Brain microvascular endothelial cell (primary cell): ENCODE measurements around the gene SART3.
A peak's percentile ranks its signal among the peaks of the same experiment; 100 is the strongest.

Source experiments
- DNase-seq: peaks from one replicate; pipeline ENCODE4 v3.0.0-alpha.2; 2020
- H3K27ac ChIP-seq: fragments of 250-450 bp; sonication (Bioruptor Pico); 2 replicates; pipeline ENCODE4 v1.5.1; 2020; ENCODE audit warnings: mild to moderate bottlenecking, moderate library complexity
- H3K27me3 ChIP-seq: fragments of 250-450 bp; sonication (Bioruptor Pico); replicated peaks from 2 replicates; pipeline ENCODE4 v1.5.1; 2020; ENCODE audit warnings: mild to moderate bottlenecking
- H3K36me3 ChIP-seq: fragments of 250-450 bp; sonication (Bioruptor Pico); replicated peaks from 2 replicates; pipeline ENCODE4 v1.5.1; 2020; ENCODE audit warnings: mild to moderate bottlenecking
- H3K4me3 ChIP-seq: 2 replicates; pipeline ENCODE4 v1.5.1; 2011; ENCODE audit warnings: low read depth, mild to moderate bottlenecking, control low read depth, low read length, moderate library complexity
- CTCF ChIP-seq: IDR thresholded peaks from 2 replicates; pipeline ENCODE4 v1.5.1; 2011; ENCODE audit warnings: low read depth, mild to moderate bottlenecking, moderate library complexity, low read length, control low read depth, inconsistent platforms; ENCODE audit errors: missing control alignments
- in situ Hi-C: cut with HindIII; loops from 2 replicates; pipeline ENCODE4 v1.10.0; 2017; ENCODE audit warnings: low sequenced_read_pairs, low pct_ligation_motif_present

Gene SART3

GRCh38 chr12:108483213-108484059, 77.5 kb downstream of the SART3 start:
- in situ Hi-C loops = no loop called here
- TF ChIP-seq CTCF = no peak
- Histone ChIP-seq H3K27ac (no peak overlapping the region), H3K27me3 (no peaks in the 10 kb centered on the region), H3K4me3 (no peak overlapping the region), H3K36me3 (no peaks in the 10 kb centered on the region)
- DNase-seq = no peak

GRCh38 chr12:108482717-108483212, 78.2 kb downstream of the SART3 start:
- Histone ChIP-seq H3K4me3 (no peak overlapping the region), H3K27ac (no peak overlapping the region), H3K27me3 (no peaks in the 10 kb centered on the region), H3K36me3 (no peaks in the 10 kb centered on the region)
- in situ Hi-C loops = no loop called here
- TF ChIP-seq CTCF = no peak
- peak; percentile 24 for DNase-seq

GRCh38 chr12:108479364-108480070, 81.5 kb downstream of the SART3 start:
- H3K27ac ChIP-seq = no peak overlapping the region
- no peaks in the 10 kb centered on the region for H3K27me3 ChIP-seq
- in situ Hi-C loops = no loop called here
- TF ChIP-seq CTCF = no peak
- no peak overlapping the region for H3K4me3 ChIP-seq
- no peaks in the 10 kb centered on the region for H3K36me3 ChIP-seq
- no peak for DNase-seq

GRCh38 chr12:108478611-108479206, 82.3 kb downstream of the SART3 start:
- H3K36me3 ChIP-seq = no peaks in the 10 kb centered on the region
- no peak overlapping the region for H3K27ac ChIP-seq
- no peak for DNase-seq
- H3K27me3 ChIP-seq = no peaks in the 10 kb centered on the region
- H3K4me3 ChIP-seq = no peak overlapping the region
- no peak for TF ChIP-seq CTCF
- in situ Hi-C loops = no loop called here

- Histone ChIP-seq H3K4me3 (no peak overlapping the region), H3K36me3 (no peaks in the 10 kb centered on the region), H3K27me3 (no peaks in the 10 kb centered on the region), H3K27ac (no peak overlapping the region)
- no peak for TF ChIP-seq CTCF
- in situ Hi-C loops = no loop called here
- no peak for DNase-seq
Observed at GRCh38 chr12:108477881-108478259, 83.1 kb downstream of the SART3 start.
